K562 (cell line): ENCODE results near the gene ZDHHC24. TPM values are rescaled to one million over a fixed set of nuclear protein-coding genes. Genes with fewer than 3 reads are reported as not detected.

Source experiments
- ATF3 ChIP-seq, 2 experiments: fragments of 450-650 bp in 1 of 2; sonication (generic) in 1 of 2; formaldehyde crosslinking in 1 of 2; IDR thresholded peaks in 1 of 2; conservative IDR thresholded peaks in 1 of 2; 2 replicates each; pipeline versions ENCODE4 v1.6.1 to v1.8.1; 2016 to 2023; ENCODE audit warnings: mild to moderate bottlenecking in 2 of 2, moderate library complexity in 2 of 2, inconsistent platforms in 1 of 2, missing genetic modification reagents in 1 of 2
- ELK1 ChIP-seq: sonication (generic); formaldehyde crosslinking; IDR thresholded peaks from 2 replicates; pipeline ENCODE4 v1.8.1; 2022; ENCODE audit warnings: missing genetic modification reagents
- FOXA3 ChIP-seq, 2 experiments: fragments of 450-650 bp in 1 of 2; sonication (generic) in 1 of 2; formaldehyde crosslinking; IDR thresholded peaks in 1 of 2; conservative IDR thresholded peaks in 1 of 2; 2 replicates each; pipeline versions ENCODE4 v1.4.0 to v1.8.0; 2020 to 2022; ENCODE audit warnings: mild to moderate bottlenecking in 2 of 2, missing genetic modification reagents in 1 of 2
- KLF10 ChIP-seq: fragments of 250-450 bp; sonication (Bioruptor Pico); IDR thresholded peaks from 2 replicates; pipeline ENCODE4 v1.6.1; 2021; ENCODE audit warnings: matching md5 sums
- MITF ChIP-seq: IDR thresholded peaks from 2 replicates; pipeline ENCODE4 v1.6.1; 2014; ENCODE audit warnings: antibody characterized with exemption
- MNT ChIP-seq, 2 experiments: fragments of 450-650 bp; conservative IDR thresholded peaks; 2 replicates each; pipeline ENCODE4 v1.6.1; 2017; ENCODE audit warnings: mild to moderate bottlenecking in 2 of 2, moderate library complexity in 2 of 2
- NELFE ChIP-seq: IDR thresholded peaks from 2 replicates; pipeline ENCODE4 v1.6.1; 2011; ENCODE audit warnings: mild to moderate bottlenecking; ENCODE audit not compliant: insufficient read depth, insufficient read length
- POLR2AphosphoS5 ChIP-seq: IDR thresholded peaks from 2 replicates; pipeline ENCODE4 v1.6.1; 2011; ENCODE audit warnings: mild to moderate bottlenecking, low read depth, low read length, moderate library complexity; ENCODE audit not compliant: control insufficient read depth, insufficient read depth
- SMARCC2 ChIP-seq: fragments of 450-650 bp; IDR thresholded peaks from 2 replicates; pipeline ENCODE4 v1.6.1; 2017; ENCODE audit warnings: antibody characterized with exemption, moderate library complexity, mild to moderate bottlenecking, low read depth
- SP1 ChIP-seq: sonication (generic); formaldehyde crosslinking; IDR thresholded peaks from 2 replicates; pipeline ENCODE4 v1.8.1; 2022; ENCODE audit warnings: mild to moderate bottlenecking, missing genetic modification reagents
- ZC3H4 ChIP-seq: sonication (generic); formaldehyde crosslinking; IDR thresholded peaks from 2 replicates; pipeline ENCODE4 v1.9.0; 2021; ENCODE audit warnings: missing genetic modification reagents, borderline replicate concordance
- ZNF143 ChIP-seq: sonication (generic); formaldehyde crosslinking; IDR thresholded peaks from 2 replicates; pipeline ENCODE4 v1.9.0; 2022; ENCODE audit warnings: mild to moderate bottlenecking, missing genetic modification reagents
- ZNF239 ChIP-seq: fragments of 250-450 bp; sonication (Bioruptor Pico); IDR thresholded peaks from 2 replicates; pipeline ENCODE4 v1.4.0; 2020; ENCODE audit warnings: mild to moderate bottlenecking
- ZNF384 ChIP-seq: IDR thresholded peaks from 2 replicates; pipeline ENCODE4 v1.6.1; 2012; ENCODE audit warnings: low read depth, low read length, improper control_type of control experiment
- ZNF655 ChIP-seq: fragments of 250-450 bp; sonication (Bioruptor Pico); IDR thresholded peaks from 2 replicates; pipeline ENCODE4 v1.5.0; 2021
- ZNF740 ChIP-seq, 3 experiments: fragments of 200-800 bp in 1 of 3; sonication (Bioruptor generic) in 1 of 3; sonication (generic) in 1 of 3; formaldehyde crosslinking in 1 of 3; IDR thresholded peaks; 2 replicates each; pipeline versions ENCODE4 v1.6.1 to v1.8.0; 2016 to 2022; ENCODE audit warnings: mild to moderate bottlenecking in 2 of 3, missing compliant biosample characterization in 2 of 3, missing genetic modification characterization in 2 of 3, missing genetic modification reagents in 1 of 3
- polyA plus RNA-seq, 8 experiments: library from polyadenylated mRNA; depleted of rRNA in 4 of 8; stranded (reverse) in 5 of 8; unstranded in 3 of 8; fragments of >200 nt; fragmentation: Nextera tagmentation in 2 of 8; fragmentation: Illumina TruSeq in 1 of 8; extraction: Ambion mirVana in 2 of 8; extraction: Trizol in 1 of 8; gene quantifications; 2 replicates each; pipeline versions ENCODE4 v1.2.1 to v1.2.3, GENCODE V29; 2011 to 2014; ENCODE audit warnings: inconsistent platforms in 1 of 8, missing spikeins in 1 of 8
- total RNA-seq, 7 experiments: library from RNA; depleted of rRNA in 6 of 7; stranded (reverse); fragments of >200 nt in 6 of 7; fragmentation: Illumina TruSeq in 2 of 7; extraction: Trizol in 2 of 7; gene quantifications; 2 replicates each; pipeline versions ENCODE4 v1.2.1 to v1.2.3, GENCODE V29; 2011 to 2021; ENCODE audit warnings: low replicate concordance in 1 of 7

Gene ZDHHC24
- total and polyA plus RNA-seq, 9 of the 15 experiments (the other 6 are each of a cell fraction or from before 2014, with no cell fraction given) = 0.45 to 11.2 (median 2.7) TPM

GRCh38 chr11:66480117-66480938, 65.5 kb downstream of the ZDHHC24 start, which contains the start of gene DPP3 (continued):
- 0 out of 2 replicates have a peak, but pooled peaks have one; percentile 31 for TF ChIP-seq ZNF655 (CRISPR knock-in tag)
- TF ChIP-seq ELK1 (CRISPR knock-in tag) = no peak
- no peak for TF ChIP-seq ZNF384
- TF ChIP-seq ZC3H4 (CRISPR knock-in tag) = no peak
- no peak for TF ChIP-seq ZNF143 (CRISPR knock-in tag)
- TF ChIP-seq ZNF740 (CRISPR knock-in tag; IDR thresholded peaks at IDR 0.05) = peak; percentile 86
- TF ChIP-seq ZNF740 (tag; IDR thresholded peaks at IDR 0.05) = peak in 1 of 2 experiments; percentile 88; a peak in 1 of 4 replicates
- no peak for TF ChIP-seq KLF10
- TF ChIP-seq SMARCC2 = no peak
- TF ChIP-seq NELFE = no peak
- TF ChIP-seq POLR2AphosphoS5 = peak; percentile 67; the same call in 1 of the 2 replicates
- TF ChIP-seq SP1 (CRISPR knock-in tag) = peak; percentile 90
- peak; percentile 84 to 96 for TF ChIP-seq MNT (conservative IDR thresholded peaks at IDR 0.05)
- TF ChIP-seq ZNF239 (CRISPR knock-in tag) = no peak
- TF ChIP-seq FOXA3 (CRISPR knock-in tag; conservative IDR thresholded peaks at IDR 0.05 in 1 of 2, IDR thresholded peaks at IDR 0.05 in 1 of 2) = 0 out of 4 replicates have a peak, but pooled peaks of 1 of the 2 experiments have one; percentile 30
- no peak for TF ChIP-seq ATF3 (IDR thresholded peaks at IDR 0.05)
- peak; percentile 74; the same call in 1 of the 2 replicates for TF ChIP-seq ATF3 (CRISPR knock-in tag; conservative IDR thresholded peaks at IDR 0.05)
- peak; percentile 8 for TF ChIP-seq MITF
